NT2/D1 (cell line): ENCODE results near the gene GSPT1.

Experiments used
- DNase-seq: peaks from one replicate; pipeline ENCODE4 v3.0.0-alpha.2; 2011; ENCODE audit warnings: low read depth, low spot score
- H3K27me3 ChIP-seq: 2 replicates; pipeline ENCODE4 v1.6.0; 2011; ENCODE audit warnings: mild to moderate bottlenecking; ENCODE audit not compliant: insufficient read length, insufficient read depth
- H3K36me3 ChIP-seq: 2 replicates; pipeline ENCODE4 v1.6.1; 2011; ENCODE audit warnings: mild to moderate bottlenecking, low read length, mixed read lengths; ENCODE audit not compliant: insufficient read depth, insufficient read length
- H3K4me1 ChIP-seq: 2 replicates; pipeline ENCODE4 v1.5.1; 2011; ENCODE audit not compliant: insufficient read depth, insufficient read length
- H3K4me3 ChIP-seq: 2 replicates; pipeline ENCODE4 v1.5.1; 2011; ENCODE audit warnings: low read depth; ENCODE audit not compliant: insufficient read length
- H3K9ac ChIP-seq: 2 replicates; pipeline ENCODE4 v1.6.0; 2011; ENCODE audit warnings: low read depth; ENCODE audit not compliant: insufficient read length
- H3K9me3 ChIP-seq: 2 replicates; pipeline ENCODE4 v1.5.1; 2011; ENCODE audit warnings: mild to moderate bottlenecking, low read length; ENCODE audit not compliant: insufficient read depth
- SUZ12 ChIP-seq: IDR thresholded peaks from 2 replicates; pipeline ENCODE4 v1.6.1; 2011; ENCODE audit not compliant: insufficient read length, insufficient read depth; ENCODE audit errors: extremely low read depth
- YY1 ChIP-seq: IDR thresholded peaks from 2 replicates; pipeline ENCODE4 v1.6.1; 2011; ENCODE audit not compliant: insufficient read length, insufficient read depth
- ZNF274 ChIP-seq: IDR thresholded peaks from 2 replicates; pipeline ENCODE4 v1.6.1; 2011; ENCODE audit warnings: mild to moderate bottlenecking, low read depth, low read length

GSPT1 gene

DNA sequence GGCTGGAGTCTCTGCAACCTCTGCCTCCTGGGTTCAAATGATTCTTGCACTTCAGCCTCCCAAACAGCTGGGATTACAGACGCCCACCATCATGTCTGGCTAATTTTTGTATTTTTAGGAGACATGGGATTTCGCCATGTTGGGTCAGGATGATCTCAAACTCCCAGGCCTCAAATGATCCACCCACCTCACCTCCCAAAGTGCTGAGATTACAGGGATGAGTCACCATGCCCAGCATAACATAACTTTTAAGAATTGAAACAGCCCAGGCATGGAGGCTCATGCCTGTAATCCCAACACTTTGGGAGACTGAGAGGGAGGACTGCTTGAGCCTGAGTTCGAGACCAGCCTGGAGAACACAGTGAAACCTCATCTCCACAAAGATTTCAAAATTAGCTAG is 66.9 kb downstream of the GSPT1 start:
- Histone ChIP-seq H3K27me3 (no peaks in the 10 kb centered on the region), H3K36me3 (peaks cover 66% of the 10 kb centered on the region), H3K4me1 (peaks cover 2% of the 10 kb centered on the region), H3K9ac (no peak overlapping the region), H3K9me3 (no peaks in the 10 kb centered on the region), H3K4me3 (no peak overlapping the region)
- TF ChIP-seq SUZ12, result no peak
- no peak for TF ChIP-seq ZNF274
- TF ChIP-seq YY1, result no peak
- DNase-seq, result no peak

DNA sequence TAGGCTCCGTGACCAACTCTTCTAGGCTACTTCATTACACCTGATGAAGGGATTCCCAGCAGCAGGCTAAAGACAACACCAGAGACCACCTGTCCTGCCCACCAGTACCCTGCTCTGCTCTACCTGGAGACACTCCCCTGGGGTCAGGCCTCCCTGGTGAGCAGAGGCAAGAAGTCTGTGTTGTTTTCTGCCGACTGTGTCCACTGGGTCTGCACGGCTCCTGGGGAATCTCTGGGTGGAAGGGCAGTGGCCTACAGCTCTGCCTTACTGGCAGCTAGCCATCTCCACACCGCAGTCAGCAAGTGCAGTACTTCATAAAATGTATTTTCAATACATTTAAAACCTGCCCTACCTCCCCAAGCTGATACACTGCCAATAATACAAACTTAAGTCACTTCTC is 71.3 kb downstream of the GSPT1 start:
- peaks cover 2% of the 10 kb centered on the region for H3K4me1 ChIP-seq
- no peak for DNase-seq
- no peaks in the 10 kb centered on the region for H3K9me3 ChIP-seq
- H3K4me3 ChIP-seq, result no peak overlapping the region
- H3K36me3 ChIP-seq, result peaks cover 93% of the 10 kb centered on the region
- TF ChIP-seq SUZ12 (no peak), YY1 (no peak), ZNF274 (no peak)
- H3K27me3 ChIP-seq, result no peaks in the 10 kb centered on the region
- H3K9ac ChIP-seq, result no peak overlapping the region

DNA sequence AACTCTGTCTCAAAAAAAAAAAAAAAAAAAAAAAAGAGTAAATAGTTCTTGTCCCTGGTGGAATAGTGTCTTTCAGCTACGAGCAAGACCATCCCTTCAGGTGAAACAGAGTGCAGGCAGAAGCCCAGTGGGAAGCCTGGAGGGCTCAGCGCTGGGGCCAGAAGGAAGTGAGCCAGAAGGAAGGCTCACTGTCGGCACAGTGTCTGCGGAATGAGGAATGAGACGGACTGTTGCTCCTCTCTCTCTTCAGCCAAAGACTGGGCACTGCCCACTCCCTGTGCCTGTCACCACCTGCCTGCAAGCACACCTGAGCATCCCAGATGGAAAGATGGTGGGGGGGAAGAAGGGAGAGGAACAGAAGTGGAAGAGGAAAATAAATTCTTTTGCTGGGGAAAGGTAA is 71.9 kb downstream of the GSPT1 start:
- DNase-seq, result no peak
- H3K9ac ChIP-seq, result no peak overlapping the region
- H3K4me3 ChIP-seq, result no peak overlapping the region
- no peaks in the 10 kb centered on the region for H3K9me3 ChIP-seq
- no peaks in the 10 kb centered on the region for H3K27me3 ChIP-seq
- TF ChIP-seq YY1 (no peak), ZNF274 (no peak), SUZ12 (no peak)
- peaks cover under 1% of the 10 kb centered on the region for H3K4me1 ChIP-seq
- peaks cover 93% of the 10 kb centered on the region for H3K36me3 ChIP-seq

- Histone ChIP-seq H3K27me3 (no peaks in the 10 kb centered on the region), H3K4me3 (no peak overlapping the region), H3K9ac (no peak overlapping the region), H3K36me3 (peaks cover 93% of the 10 kb centered on the region), H3K9me3 (no peaks in the 10 kb centered on the region), H3K4me1 (no peaks in the 10 kb centered on the region)
- no peak for DNase-seq
- no peak for TF ChIP-seq YY1
- no peak for TF ChIP-seq SUZ12
- no peak for TF ChIP-seq ZNF274
These were observed 72.5 kb downstream of the GSPT1 start for GRCh38 chr16:11843206-11843605.

DNA sequence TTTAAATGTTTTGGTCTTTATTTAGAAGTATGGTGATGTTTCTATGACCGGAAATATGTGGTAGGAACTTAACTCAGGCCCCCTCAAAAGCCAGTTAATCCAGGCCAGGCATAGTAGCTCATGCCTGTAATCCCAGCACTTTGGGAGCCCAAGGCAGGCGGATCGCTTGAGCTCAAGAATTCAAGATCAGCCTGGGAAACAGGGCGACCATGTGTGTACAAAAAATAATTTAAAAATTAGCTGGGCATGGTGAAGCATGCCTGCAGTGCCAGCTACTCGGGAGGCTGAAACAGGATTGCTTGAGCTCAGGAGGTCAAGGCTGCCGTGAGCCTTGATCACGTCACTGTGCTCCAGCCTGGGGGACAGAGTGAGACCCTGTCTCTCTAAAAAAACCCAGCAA is 74.7 kb downstream of the GSPT1 start:
- DNase-seq, result no peak
- H3K4me3 ChIP-seq, result no peak overlapping the region
- H3K9ac ChIP-seq, result no peak overlapping the region
- H3K27me3 ChIP-seq, result no peaks in the 10 kb centered on the region
- no peaks in the 10 kb centered on the region for H3K4me1 ChIP-seq
- peaks cover 92% of the 10 kb centered on the region for H3K36me3 ChIP-seq
- TF ChIP-seq SUZ12, result no peak
- no peak for TF ChIP-seq YY1
- TF ChIP-seq ZNF274, result no peak
- H3K9me3 ChIP-seq, result no peaks in the 10 kb centered on the region

GRCh38 chr16:11836650-11837244 is 79.0 kb downstream of the GSPT1 start:
- no peak overlapping the region for H3K4me3 ChIP-seq
- peaks cover 3% of the 10 kb centered on the region for H3K4me1 ChIP-seq
- H3K27me3 ChIP-seq, result no peaks in the 10 kb centered on the region
- no peaks in the 10 kb centered on the region for H3K9me3 ChIP-seq
- H3K9ac ChIP-seq, result no peak overlapping the region
- peaks cover 63% of the 10 kb centered on the region for H3K36me3 ChIP-seq
- TF ChIP-seq YY1 (no peak), SUZ12 (no peak), ZNF274 (no peak)
- DNase-seq, result peak; percentile 43

- no peaks in the 10 kb centered on the region for H3K27me3 ChIP-seq
- peaks cover 56% of the 10 kb centered on the region for H3K36me3 ChIP-seq
- H3K9me3 ChIP-seq, result no peaks in the 10 kb centered on the region
- H3K4me3 ChIP-seq, result no peak overlapping the region
- DNase-seq, result no peak
- H3K4me1 ChIP-seq, result peaks cover 3% of the 10 kb centered on the region
- H3K9ac ChIP-seq, result no peak overlapping the region
- no peak for TF ChIP-seq SUZ12
- no peak for TF ChIP-seq ZNF274
- no peak for TF ChIP-seq YY1
These were observed 79.7 kb downstream of the GSPT1 start for GRCh38 chr16:11835891-11836649.
